ENCODE measurements around the gene VENTX.

Gene VENTX

DNA sequence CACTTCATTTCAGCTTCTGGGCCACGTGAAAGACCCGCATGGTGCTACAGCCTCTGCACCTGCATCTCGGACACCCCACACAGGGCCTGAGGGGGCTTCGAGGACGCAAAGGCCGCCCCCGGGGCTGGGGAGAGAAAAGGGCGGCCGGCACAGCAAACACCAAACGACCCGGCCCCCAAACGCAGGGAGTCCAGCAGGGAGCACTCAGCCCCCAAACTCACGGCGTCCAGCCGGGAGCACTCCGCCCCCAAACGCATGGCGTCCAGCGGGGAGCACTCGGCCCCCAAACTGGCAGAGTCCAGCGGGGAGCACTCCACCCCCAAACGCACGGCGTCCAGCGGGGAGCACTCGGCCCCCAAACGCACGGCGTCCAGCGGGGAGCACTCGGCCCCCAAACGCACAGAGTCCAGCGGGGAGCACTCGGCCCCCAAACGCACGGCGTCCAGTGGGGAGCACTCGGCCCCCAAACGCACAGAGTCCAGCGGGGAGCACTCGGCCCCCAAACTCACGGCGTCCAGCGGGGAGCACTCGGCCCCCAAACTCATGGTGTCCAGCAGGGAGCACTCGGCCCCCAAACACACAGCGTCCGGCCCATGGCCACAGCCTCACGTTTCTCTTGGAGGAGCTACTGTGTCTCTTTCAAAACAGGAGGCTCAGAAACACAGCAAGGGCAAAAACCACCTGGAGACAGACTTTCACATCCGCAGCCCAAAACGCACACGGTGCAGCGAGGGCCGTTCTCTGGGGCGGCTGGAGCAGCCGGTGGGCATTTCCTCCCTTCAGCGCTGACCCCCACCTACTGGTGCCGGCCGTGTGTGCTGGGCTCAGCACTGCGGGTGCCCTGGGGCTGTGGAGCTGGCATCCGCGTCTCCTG, 34.6 kb upstream of the VENTX start:
- DNase-seq (ENCODE audit: low spot score): no peak
- TF ChIP-seq, protein P1, sequence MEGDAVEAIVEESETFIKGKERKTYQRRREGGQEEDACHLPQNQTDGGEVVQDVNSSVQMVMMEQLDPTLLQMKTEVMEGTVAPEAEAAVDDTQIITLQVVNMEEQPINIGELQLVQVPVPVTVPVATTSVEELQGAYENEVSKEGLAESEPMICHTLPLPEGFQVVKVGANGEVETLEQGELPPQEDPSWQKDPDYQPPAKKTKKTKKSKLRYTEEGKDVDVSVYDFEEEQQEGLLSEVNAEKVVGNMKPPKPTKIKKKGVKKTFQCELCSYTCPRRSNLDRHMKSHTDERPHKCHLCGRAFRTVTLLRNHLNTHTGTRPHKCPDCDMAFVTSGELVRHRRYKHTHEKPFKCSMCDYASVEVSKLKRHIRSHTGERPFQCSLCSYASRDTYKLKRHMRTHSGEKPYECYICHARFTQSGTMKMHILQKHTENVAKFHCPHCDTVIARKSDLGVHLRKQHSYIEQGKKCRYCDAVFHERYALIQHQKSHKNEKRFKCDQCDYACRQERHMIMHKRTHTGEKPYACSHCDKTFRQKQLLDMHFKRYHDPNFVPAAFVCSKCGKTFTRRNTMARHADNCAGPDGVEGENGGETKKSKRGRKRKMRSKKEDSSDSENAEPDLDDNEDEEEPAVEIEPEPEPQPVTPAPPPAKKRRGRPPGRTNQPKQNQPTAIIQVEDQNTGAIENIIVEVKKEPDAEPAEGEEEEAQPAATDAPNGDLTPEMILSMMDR (IDR thresholded peaks at IDR 0.05; ENCODE audit: extremely low read depth, missing control alignments): no peak

DNA sequence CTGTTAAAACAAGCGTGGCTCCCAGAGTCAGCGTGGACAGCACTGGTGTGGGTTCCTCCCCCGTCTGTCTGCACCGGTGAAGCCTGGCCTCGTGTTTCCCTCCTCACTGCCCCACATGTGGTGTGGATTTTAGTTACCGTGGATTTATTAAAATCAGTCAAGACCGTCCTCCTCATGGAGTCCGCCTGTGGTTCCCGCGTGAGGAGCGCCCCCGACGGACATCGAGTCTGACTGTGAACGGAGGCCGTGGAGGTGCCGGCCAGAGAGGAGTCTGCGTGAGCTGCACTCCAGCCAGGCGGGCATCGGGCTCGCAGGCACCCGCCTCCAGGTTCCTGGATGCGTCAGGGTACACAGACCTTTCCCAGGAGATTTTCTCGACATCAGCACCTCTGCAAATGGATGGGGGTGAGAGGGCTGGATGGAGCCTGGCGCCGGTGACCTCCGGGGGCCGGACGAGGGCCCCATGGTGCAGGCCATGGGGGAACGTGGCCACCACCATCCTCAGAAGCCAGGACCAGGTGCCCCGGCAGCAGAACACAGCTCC, 33.9 kb upstream of the VENTX start:
- TF ChIP-seq, protein P1 (IDR thresholded peaks at IDR 0.05; ENCODE audit: extremely low read depth, missing control alignments): no peak
- DNase-seq (ENCODE audit: low spot score): no peak

DNA sequence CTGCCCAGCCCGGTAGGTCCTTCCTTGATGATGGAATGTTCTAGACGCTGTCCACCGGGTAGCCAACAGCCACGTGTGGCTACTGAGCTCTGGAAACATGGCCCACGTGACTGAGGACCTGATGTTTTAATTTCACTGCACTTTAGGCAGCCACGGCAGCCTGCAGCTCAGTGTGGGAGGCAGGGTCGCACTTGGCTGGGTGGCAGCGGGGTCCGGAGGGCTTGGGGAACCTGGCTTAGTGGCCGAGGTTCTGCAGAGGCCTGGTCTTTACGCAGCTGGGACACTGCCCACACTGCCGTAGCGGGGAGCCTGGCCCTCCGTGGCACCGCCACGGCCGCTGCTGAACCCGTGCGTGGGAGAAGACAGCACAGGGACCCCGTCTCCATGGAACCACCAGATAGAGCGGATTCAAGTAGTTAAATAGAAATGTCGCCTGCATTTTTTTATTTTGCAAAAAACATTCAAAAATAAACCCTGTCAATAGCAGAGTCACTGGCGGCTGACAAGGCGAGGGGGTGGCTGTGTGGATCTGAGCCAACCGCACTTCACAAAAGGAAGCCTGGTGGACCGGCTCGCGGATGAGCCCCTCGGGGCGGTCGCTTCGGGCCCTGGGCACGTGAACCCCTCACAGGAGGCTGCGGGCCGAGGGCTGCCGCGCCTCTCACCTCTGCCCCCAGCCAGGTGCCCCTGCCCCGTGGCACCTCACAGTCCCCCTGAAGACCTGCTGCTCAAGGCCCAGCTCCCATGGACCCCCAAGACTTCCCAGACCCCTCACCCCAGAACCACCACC, 33.2 kb upstream of the VENTX start:
- TF ChIP-seq, protein P1 (IDR thresholded peaks at IDR 0.05; ENCODE audit: extremely low read depth, missing control alignments): no peak
- DNase-seq (ENCODE audit: low spot score): no peak

DNA sequence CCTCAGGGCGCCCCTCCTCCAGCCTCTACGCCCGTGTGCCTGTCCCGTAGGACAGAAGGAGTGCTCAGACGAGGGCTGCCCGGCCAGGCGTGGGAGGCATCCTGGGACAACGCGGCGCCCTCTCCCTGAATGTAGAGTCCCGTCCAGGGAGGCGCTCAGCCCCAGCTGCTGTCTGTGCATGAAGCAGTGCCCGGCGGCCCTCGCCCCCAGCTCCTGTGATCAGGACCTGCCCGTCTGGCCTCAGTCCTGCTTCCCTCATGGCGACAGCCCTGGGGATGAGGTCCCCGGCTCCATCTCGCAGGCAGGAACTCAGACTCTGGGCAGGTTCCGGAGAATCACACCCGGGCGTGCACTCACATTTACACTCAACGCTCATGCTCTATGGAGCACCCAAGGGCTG, 32.5 kb upstream of the VENTX start:
- TF ChIP-seq, protein P1 (IDR thresholded peaks at IDR 0.05; ENCODE audit: extremely low read depth, missing control alignments): no peak
- DNase-seq (ENCODE audit: low spot score): no peak

DNA sequence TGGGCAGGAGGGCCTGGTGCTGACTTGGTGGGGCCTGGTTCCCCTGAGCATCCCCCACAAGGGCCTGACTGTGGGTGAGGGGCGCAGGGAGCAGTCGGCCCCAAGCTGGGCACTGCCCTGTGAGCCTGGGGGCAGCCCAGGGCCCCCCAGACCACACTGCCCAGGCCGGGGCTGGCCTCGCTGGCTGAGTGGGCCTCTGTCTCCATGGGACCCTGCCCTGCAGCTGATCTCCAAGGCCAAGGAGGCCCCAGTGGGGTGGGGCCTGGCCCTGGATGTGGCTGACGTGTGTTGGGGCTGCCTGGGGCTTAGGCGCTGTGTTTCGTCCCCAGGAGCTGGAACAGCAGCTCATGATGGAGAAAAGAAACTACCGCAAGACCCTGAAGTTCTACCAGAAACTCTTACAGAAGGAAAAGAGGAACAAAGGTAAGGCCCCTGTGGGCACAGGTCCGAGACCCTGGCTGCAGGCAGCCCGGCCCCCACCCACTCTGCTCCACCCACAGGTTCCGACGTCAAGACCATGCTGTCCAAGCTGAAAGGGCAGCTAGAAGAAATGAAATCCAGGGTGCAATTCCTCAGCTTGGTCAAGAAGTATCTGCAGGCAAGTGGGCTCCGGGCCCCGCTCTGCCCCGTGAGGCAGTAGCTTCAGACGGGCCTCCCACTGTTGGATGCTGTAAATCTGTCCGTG, 31.2 kb upstream of the VENTX start:
- DNase-seq (ENCODE audit: low spot score): no peak
- TF ChIP-seq, protein P1 (IDR thresholded peaks at IDR 0.05; ENCODE audit: extremely low read depth, missing control alignments): no peak

DNA sequence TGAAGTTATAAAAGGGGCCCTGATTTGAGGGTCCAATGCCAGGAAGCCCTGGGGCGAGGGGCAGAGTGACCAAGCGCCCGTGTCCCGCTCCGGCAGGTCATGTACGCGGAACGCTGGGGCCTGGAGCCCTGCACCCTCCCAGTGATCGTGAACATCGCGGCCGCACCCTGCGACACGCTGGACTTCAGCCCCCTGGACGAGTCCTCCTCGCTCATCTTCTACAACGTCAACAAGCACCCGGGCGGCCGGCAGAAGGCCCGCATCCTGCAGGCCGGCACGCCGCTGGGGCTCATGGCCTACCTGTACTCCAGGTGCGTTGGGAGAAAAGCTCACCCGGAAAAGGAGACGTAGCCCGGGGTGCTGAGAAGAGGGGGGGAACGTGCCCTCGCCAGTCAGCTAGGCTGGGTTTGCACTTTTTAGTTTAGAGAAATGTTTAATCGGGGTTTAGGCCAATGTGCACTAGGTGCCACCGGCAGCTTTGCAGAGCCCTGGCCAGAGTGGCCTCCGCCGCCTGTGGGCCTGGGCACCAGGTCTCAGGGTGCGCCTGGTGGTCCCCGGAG, 30.5 kb upstream of the VENTX start:
- DNase-seq (ENCODE audit: low spot score): no peak
- TF ChIP-seq, protein P1 (IDR thresholded peaks at IDR 0.05; ENCODE audit: extremely low read depth, missing control alignments): no peak

All from GM20000 (cell line).